HL-60 (cell line): Measurements from ENCODE around the gene AHSP.

ENCODE experiments used
- DNase-seq, 2 experiments: peaks; one replicate each; pipeline ENCODE4 v3.0.0-alpha.2; 2010 to 2020; ENCODE audit warnings: low read depth in 1 of 2, low spot score in 1 of 2
- H3K27ac ChIP-seq: fragments of 250-450 bp; sonication (Bioruptor Pico); replicated peaks from 2 replicates; pipeline ENCODE4 v1.5.1; 2020; ENCODE audit warnings: mild to moderate bottlenecking, moderate library complexity
- H3K27me3 ChIP-seq: fragments of 250-450 bp; sonication (Bioruptor Pico); 2 replicates; pipeline ENCODE4 v1.5.1; 2021; ENCODE audit warnings: mild to moderate bottlenecking, moderate library complexity; ENCODE audit not compliant: insufficient read depth, poor library complexity, severe bottlenecking
- H3K4me3 ChIP-seq: replicated peaks from 2 replicates; pipeline ENCODE4 v1.5.1; 2011; ENCODE audit warnings: mild to moderate bottlenecking, control low read depth, low read length; ENCODE audit not compliant: insufficient read depth
- GABPA ChIP-seq: IDR thresholded peaks from 2 replicates; pipeline ENCODE4 v1.6.1; 2012; ENCODE audit warnings: low read depth
- POLR2AphosphoS5 ChIP-seq: IDR thresholded peaks from 2 replicates; pipeline ENCODE4 v1.6.1; 2012; ENCODE audit warnings: low read depth
- SPI1 ChIP-seq: IDR thresholded peaks from 2 replicates; pipeline ENCODE4 v1.6.1; 2012; ENCODE audit warnings: low read depth, mild to moderate bottlenecking, borderline replicate concordance
- TF ChIP-seq, protein P1 (sequence below): IDR thresholded peaks from one replicate; pipeline ENCODE4 v1.5.1; 2011; ENCODE audit warnings: low read length, control low read depth, inconsistent platforms; ENCODE audit not compliant: insufficient read depth
- TF ChIP-seq, protein P2 (sequence below): IDR thresholded peaks from 2 replicates; pipeline ENCODE4 v1.6.1; 2012; ENCODE audit warnings: low read depth; ENCODE audit not compliant: insufficient replicate concordance

The AHSP gene

DNA sequence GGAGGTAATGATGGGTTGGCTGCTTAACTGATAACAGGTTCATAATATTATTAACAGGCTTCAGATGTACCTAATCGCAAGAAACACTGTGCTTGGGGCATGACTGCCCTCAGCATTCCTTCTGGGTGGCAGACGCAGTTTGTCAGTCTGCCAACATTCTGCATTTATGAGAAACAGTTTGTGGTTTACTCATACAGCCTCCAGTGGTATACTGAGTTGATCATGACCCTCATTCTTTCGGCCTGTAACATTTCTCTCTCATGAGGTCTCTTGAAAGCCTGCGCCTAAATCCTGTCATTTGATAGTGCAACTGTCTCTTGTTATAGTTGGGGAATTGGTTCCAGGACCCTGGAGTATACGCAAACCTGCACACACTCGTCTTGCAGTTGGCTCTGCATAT, 14.6 kb upstream of the AHSP start:
- TF ChIP-seq SPI1 (no peak), POLR2AphosphoS5 (no peak), GABPA (no peak)
- TF ChIP-seq, protein P1, sequence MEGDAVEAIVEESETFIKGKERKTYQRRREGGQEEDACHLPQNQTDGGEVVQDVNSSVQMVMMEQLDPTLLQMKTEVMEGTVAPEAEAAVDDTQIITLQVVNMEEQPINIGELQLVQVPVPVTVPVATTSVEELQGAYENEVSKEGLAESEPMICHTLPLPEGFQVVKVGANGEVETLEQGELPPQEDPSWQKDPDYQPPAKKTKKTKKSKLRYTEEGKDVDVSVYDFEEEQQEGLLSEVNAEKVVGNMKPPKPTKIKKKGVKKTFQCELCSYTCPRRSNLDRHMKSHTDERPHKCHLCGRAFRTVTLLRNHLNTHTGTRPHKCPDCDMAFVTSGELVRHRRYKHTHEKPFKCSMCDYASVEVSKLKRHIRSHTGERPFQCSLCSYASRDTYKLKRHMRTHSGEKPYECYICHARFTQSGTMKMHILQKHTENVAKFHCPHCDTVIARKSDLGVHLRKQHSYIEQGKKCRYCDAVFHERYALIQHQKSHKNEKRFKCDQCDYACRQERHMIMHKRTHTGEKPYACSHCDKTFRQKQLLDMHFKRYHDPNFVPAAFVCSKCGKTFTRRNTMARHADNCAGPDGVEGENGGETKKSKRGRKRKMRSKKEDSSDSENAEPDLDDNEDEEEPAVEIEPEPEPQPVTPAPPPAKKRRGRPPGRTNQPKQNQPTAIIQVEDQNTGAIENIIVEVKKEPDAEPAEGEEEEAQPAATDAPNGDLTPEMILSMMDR: no peak
- TF ChIP-seq, protein P2, sequence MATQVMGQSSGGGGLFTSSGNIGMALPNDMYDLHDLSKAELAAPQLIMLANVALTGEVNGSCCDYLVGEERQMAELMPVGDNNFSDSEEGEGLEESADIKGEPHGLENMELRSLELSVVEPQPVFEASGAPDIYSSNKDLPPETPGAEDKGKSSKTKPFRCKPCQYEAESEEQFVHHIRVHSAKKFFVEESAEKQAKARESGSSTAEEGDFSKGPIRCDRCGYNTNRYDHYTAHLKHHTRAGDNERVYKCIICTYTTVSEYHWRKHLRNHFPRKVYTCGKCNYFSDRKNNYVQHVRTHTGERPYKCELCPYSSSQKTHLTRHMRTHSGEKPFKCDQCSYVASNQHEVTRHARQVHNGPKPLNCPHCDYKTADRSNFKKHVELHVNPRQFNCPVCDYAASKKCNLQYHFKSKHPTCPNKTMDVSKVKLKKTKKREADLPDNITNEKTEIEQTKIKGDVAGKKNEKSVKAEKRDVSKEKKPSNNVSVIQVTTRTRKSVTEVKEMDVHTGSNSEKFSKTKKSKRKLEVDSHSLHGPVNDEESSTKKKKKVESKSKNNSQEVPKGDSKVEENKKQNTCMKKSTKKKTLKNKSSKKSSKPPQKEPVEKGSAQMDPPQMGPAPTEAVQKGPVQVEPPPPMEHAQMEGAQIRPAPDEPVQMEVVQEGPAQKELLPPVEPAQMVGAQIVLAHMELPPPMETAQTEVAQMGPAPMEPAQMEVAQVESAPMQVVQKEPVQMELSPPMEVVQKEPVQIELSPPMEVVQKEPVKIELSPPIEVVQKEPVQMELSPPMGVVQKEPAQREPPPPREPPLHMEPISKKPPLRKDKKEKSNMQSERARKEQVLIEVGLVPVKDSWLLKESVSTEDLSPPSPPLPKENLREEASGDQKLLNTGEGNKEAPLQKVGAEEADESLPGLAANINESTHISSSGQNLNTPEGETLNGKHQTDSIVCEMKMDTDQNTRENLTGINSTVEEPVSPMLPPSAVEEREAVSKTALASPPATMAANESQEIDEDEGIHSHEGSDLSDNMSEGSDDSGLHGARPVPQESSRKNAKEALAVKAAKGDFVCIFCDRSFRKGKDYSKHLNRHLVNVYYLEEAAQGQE: no peak
- Histone ChIP-seq H3K4me3 (no peak overlapping the region), H3K27me3 (no peaks in the 10 kb centered on the region), H3K27ac (no peak overlapping the region)
- DNase-seq: no peak

DNA sequence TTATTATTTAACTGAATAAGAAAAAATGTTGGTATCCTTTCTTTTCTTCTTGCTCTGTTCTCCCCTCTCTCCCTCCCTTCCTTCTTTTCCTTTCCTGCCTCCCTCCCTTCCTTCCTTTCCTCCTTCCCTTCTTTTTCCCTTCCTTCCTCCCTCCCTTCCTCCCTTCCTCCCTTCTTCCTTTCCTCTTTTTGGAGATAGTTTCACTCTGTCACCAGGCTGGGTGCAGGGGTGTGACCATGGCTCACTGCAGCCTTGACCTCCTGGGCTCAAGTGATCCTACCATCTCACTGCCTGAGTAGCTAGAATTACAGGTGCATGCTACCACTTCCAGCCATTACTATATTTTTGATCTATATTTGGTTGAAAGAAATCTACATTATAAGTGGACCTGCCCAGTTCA, 13.8 kb upstream of the AHSP start:
- H3K4me3 ChIP-seq: no peak overlapping the region
- DNase-seq: no peak
- no peak overlapping the region for H3K27ac ChIP-seq
- no peaks in the 10 kb centered on the region for H3K27me3 ChIP-seq
- TF ChIP-seq, protein P2: no peak
- no peak for TF ChIP-seq POLR2AphosphoS5

DNA sequence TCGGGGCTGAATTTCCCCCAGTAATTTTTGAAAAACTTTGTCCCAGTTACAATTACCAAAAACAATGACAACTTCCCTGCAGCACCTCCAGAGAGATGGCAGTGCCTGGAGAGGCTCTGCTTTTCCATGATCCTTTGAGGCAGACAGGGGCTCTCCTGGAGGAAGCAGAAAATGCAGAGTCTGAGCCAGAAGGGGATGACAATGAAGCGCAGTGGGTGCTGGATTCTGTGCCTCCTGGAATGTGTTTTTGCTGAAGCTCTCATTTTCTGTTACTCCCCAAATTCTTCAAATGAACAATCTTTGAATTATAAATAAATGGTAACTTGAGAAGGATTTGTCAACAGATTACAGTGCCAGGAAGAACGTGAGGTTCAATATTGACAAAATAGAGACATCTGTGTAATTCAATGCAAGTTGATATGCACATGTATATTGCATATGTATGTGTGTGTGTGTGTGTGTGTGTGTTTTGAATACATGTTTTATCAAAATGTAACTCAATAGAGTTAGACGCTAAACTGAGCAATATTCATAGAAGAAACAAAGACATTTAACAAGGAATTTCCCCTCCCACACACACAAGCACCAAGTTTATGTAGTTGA, 9.8 kb upstream of the AHSP start:
- no peak for TF ChIP-seq GABPA
- TF ChIP-seq, protein P2: no peak
- no peak for TF ChIP-seq SPI1
- TF ChIP-seq POLR2AphosphoS5: no peak
- TF ChIP-seq, protein P1: no peak
- H3K4me3 ChIP-seq: no peak overlapping the region
- H3K27me3 ChIP-seq: no peaks in the 10 kb centered on the region
- DNase-seq: no peak
- H3K27ac ChIP-seq: no peak overlapping the region
